COR-L47 (cell line): Measurements from ENCODE around the gene DHRSX.
"Not testable (repeated sequence)": the region's sequence is repeated elsewhere in the genome, so short reads cannot be mapped to it uniquely, and the experiment has no call there.

Experiments used
- DNase-seq: peaks from one replicate; lab custom pipeline; 2025; lab: John Stamatoyannopoulos, UW

DHRSX gene

GRCh38 chrX:2424317-2424716 is 76.5 kb downstream of the DHRSX start:
- DNase-seq, result no peak

DNA sequence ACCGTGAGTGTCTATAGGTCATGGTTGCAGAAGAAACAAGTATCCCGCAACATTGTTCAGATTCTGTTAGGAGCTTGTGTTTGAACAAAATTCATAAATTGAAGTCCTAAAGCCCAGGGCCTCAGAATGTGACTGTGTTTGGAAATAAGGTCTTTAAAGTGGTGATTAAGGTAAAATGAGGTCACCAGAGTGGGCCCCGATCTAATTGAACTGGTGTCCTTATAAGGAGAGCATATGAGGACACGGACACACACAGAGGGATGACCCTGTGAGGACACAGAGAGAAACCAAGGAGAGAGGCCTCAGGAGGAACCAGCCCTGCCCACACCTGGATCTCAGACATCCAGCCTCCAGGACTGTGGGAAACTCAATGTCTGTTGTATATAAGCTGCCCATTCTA is 76.9 kb downstream of the DHRSX start:
- no peak for DNase-seq

GRCh38 chrX:2423282-2423681 is 77.5 kb downstream of the DHRSX start:
- DNase-seq, result no peak

DNA sequence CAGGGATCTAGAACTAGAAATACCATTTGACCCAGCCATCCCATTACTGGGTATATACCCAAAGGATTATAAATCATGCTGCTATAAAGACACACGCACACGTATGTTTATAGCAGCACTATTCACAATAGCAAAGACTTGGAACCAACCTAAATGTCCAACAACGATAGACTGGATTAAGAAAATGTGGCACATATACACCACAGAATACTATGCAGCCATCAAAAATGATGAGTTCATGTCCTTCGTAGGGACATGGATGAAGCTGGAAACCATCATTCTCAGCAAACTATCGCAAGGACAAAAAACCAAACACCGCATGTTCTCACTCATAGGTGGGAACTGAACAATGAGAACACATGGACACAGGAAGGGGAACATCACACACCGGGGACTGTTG is 81.4 kb downstream of the DHRSX start:
- DNase-seq, result not testable (repeated sequence)

DNA sequence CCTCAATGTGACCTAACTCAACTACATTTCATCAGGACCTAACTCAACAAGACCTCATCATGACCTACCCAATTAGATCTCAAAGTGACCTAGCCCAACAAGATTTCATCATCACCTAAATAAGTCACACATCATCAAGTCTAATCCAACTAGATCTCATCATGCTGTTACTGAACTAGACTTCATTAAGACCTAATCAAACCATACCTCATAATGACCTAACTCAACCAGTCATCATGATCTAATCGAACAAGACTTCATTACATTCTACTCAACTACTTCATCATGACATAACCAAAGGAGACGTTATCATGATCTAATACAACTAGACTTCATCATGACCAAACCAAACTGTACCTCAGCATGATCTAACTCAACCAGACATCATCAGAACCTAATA is 82.8 kb downstream of the DHRSX start:
- no peak for DNase-seq

GRCh38 chrX:2416851-2417604 is 83.7 kb downstream of the DHRSX start:
- no peak for DNase-seq

GRCh38 chrX:2414384-2414783 is 86.4 kb downstream of the DHRSX start:
- DNase-seq, result no peak

GRCh38 chrX:2413969-2414368 is 86.8 kb downstream of the DHRSX start:
- DNase-seq, result no peak

GRCh38 chrX:2412131-2412530 is 88.6 kb downstream of the DHRSX start:
- no peak for DNase-seq

- no peak for DNase-seq
These were observed 90.3 kb downstream of the DHRSX start for GRCh38 chrX:2410279-2411020.

GRCh38 chrX:2409796-2410195 is 91.0 kb downstream of the DHRSX start:
- no peak for DNase-seq

DNA sequence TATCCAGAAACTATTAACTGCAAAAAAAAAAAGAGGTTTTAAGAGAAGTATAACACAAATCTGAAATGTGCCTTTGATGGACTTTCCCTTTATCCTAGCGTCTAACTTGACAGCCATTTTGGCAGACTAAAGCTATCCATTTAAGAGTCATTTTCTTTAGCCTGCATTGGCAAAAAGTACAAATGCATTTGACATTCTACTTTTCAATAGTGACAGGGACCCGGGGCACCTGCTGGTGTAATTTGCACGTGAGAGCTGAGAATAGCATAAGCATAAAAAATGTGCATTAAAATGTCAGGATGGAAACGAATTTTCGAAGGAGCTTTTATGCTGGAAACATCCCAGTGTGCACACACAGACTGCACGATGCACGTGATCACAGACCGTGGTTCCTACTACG is 91.9 kb downstream of the DHRSX start:
- DNase-seq, result no peak

- no peak for DNase-seq
These were observed 93.8 kb downstream of the DHRSX start for GRCh38 chrX:2406891-2407518.

- DNase-seq, result no peak
These were observed 96.0 kb downstream of the DHRSX start for GRCh38 chrX:2404776-2405175.

DNA sequence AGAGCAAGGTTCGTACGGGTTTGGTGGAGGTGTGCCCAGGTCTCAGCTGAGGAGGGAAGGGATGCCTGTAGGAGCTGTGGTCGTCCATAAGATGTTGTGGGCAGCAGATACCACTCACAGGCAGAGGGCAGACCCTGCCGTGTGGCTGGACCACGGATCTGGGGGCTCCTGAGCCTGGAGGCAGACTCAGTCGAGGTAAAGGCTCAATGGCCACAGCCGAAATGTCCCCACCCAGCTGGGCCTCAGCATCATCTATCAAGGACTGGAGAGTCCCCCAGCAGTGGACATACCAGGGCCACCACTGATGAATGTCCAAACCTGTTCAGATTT is 98.5 kb downstream of the DHRSX start:
- DNase-seq, result no peak

DNA sequence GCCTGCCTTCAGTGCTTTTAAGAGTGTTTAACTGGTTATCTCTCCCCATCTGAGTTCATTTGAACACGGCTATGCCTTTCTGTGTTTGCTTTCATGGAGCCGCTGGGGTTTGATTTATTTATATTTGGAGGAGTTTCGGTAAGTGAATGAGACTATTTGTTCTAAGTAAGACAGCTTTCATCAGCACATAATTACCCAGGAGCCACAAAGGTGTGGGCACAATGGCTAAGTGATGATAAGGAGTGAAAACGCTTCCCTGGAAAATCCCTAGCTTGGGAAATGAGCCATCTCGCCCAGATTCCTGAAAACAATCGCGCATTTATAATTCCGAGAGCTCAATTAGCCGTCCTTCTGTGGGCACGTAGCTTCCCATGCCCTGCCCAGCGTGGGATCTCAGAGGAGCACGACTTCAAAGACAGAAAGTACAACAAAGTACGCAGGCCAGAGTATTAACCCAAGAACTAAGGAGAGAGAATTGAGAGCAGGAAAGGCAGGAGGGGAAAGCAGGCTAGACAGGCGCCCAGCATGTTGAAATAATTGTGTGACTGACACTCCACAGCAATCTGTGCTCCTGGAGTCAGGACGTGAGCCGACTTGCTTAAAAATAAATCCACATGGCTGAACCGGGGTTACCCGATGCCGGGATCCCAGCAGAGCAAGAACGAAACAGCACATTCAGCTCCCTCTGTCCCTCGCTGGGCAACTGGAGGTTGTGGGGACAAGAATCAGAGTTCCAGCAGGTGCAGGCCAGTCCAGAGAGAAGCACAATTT is 99.0 kb downstream of the DHRSX start:
- DNase-seq, result no peak

GRCh38 chrX:2401201-2401589 is 99.6 kb downstream of the DHRSX start:
- no peak for DNase-seq

DNA sequence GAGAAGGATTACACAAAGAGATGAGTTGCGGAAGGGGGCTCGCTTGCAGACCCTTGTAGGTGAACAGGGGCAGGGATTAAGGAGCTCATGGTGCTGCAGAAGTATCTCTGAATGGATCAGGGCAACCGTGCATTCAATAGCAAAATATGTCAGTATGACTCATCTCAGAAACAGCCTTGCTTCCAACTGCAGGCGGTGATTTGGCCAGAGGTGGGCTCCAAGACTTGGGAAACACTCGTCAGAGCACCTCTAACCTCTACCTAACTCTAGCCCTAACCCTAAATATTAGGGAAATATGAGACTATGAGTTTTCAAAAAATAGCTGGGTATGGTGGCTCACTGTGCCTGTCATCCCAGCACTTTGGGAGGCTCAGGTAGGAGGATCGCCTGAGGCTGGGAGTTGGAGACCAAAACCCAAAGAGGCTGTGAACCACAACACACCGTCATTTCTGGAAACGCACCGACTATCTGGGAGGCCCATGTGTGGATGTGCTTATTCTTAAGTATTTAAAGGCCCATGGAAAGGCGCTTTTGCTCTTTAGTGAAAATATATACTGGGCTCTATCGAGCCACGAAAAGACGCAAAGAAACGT is 102.6 kb downstream of the DHRSX start:
- DNase-seq, result no peak

DNA sequence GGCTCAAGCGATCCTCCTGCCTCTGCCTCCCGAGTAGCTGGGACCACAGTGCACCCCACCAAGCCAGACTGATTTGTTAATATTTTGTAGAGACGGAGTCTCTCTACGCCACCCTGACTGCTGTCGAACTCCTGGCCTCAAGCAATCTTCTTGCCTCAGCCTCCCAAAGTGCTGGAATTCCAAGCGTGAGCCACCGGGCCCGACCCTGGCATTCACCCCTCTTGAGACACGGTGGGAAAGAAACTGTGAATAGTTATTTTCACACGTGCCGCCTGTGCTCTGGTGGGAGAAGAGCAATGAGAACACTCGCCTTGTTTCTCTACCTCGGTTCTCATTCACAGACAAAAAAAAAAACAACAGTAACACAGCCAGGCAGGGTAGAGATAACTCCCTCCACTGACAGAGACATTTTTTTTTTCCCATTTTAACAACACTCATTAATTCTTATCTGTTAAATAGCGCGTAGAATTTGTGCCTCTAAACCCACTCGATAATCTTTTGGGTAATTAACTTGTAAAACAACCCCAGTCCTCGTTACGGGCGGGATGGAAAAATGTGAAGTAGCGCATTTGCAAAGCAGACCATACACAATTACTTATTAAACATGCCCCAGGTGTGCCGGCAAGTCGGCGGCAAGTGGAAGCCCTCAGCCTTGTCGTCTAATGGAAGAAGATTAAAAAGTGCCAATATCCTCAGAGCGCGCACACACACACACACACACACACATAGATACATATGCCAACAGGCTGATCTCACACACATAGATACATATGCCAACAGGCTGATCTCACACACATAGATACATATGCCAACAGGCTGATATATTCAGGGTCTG is 103.3 kb downstream of the DHRSX start:
- no peak for DNase-seq

- no peak for DNase-seq
These were observed 105.3 kb downstream of the DHRSX start for GRCh38 chrX:2395261-2395992.
